Kidney epithelial cell (primary cell): Measurements from ENCODE around the gene ZNF33A. TPM values are rescaled to one million over a fixed set of nuclear protein-coding genes. Genes with fewer than 3 reads are reported as not detected.

Source experiments
- DNase-seq: peaks from one replicate; pipeline ENCODE4 v3.0.0-alpha.2; 2010; ENCODE audit warnings: low read depth
- H3K27me3 ChIP-seq: 2 replicates; pipeline ENCODE4 v1.6.0; 2011; ENCODE audit warnings: low read length; ENCODE audit not compliant: control insufficient read depth, insufficient read depth
- H3K36me3 ChIP-seq: 2 replicates; pipeline ENCODE4 v1.5.1; 2011; ENCODE audit warnings: low read length; ENCODE audit not compliant: control insufficient read depth, insufficient read depth
- H3K4me3 ChIP-seq: 2 replicates; pipeline ENCODE4 v1.5.1; 2011; ENCODE audit warnings: low read depth, mild to moderate bottlenecking, control low read depth, low read length
- CTCF ChIP-seq: IDR thresholded peaks from 2 replicates; pipeline ENCODE4 v1.5.1; 2011; ENCODE audit warnings: mild to moderate bottlenecking, moderate library complexity, low read length, control low read depth, inconsistent platforms; ENCODE audit not compliant: insufficient read depth, poor library complexity, severe bottlenecking
- total RNA-seq: library from RNA; depleted of rRNA; stranded (reverse); fragments of >200 nt; gene quantifications from 2 replicates; pipeline ENCODE4 v1.2.3, GENCODE V29; 2015

ZNF33A gene
- total RNA-seq, 1 donor from 2014 or later, result 20.8 TPM

DNA sequence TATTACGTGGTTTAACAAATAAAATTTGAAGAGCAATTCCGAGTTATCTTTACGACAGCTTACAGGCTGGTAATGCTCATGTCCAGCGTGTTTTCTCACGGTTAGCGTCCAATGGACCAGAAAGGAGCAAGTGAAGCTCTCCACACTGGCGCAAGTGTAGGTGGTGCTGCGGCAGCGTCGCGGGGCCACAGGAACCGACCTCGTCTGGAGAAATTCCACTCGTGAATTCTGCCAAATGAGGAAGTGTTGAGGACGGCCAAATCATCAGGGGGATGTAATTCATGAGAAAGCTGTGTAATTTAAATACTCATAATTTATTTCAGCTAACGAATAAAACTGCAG is 83.3 kb downstream of the ZNF33A start:
- Histone ChIP-seq H3K36me3 (peaks cover 1% of the 10 kb centered on the region), H3K4me3 (peak overlapping the region; percentile 80), H3K27me3 (no peaks in the 10 kb centered on the region)
- no peak for DNase-seq
- TF ChIP-seq CTCF, result no peak

GRCh38 chr10:38094158-38094926 is 83.9 kb downstream of the ZNF33A start, which contains the start of gene ZNF37A:
Gene ZNF37A, plus strand, starts transcription at chr10:38094337. Its CDS starts 2,281 bp downstream, at chr10:38096618.
- peak within 1 kb of the TSS; percentile 80 for H3K4me3 ChIP-seq
- H3K36me3 ChIP-seq, result peaks cover 1% of the 10 kb centered on the region
- peak; percentile 85 for DNase-seq
- no peaks in the 10 kb centered on the region for H3K27me3 ChIP-seq
- no peak for TF ChIP-seq CTCF

GRCh38 chr10:38094927-38095574 is 84.6 kb downstream of the ZNF33A start:
- DNase-seq, result no peak
- Histone ChIP-seq H3K27me3 (no peaks in the 10 kb centered on the region), H3K4me3 (peak overlapping the region; percentile 80), H3K36me3 (peaks cover 1% of the 10 kb centered on the region)
- no peak for TF ChIP-seq CTCF

DNA sequence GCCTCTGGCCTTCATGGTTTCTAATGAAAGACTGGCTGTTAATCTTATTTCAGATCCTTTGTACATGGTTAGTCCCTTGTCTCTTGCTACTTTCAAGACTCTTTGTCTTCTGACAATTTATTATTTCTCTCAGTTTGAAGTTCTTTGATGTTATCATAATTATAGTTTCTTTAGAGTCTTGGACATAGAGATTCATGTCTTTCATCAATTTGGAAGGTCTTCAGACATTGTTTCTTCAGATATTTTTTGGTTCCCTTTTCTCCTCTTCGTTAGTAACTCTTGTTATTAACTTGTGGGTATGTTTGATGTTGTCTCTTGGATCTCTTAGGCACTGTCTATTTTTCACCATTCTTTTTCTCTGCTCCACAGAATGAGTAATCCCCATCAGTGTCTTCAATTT is 92.4 kb downstream of the ZNF33A start:
- no peak for TF ChIP-seq CTCF
- no peak for DNase-seq
- no peak overlapping the region for H3K4me3 ChIP-seq

GRCh38 chr10:38103756-38104155 is 93.3 kb downstream of the ZNF33A start:
- H3K36me3 ChIP-seq, result no peaks in the 10 kb centered on the region
- H3K4me3 ChIP-seq, result no peak overlapping the region
- TF ChIP-seq CTCF, result no peak
- no peak for DNase-seq
- no peaks in the 10 kb centered on the region for H3K27me3 ChIP-seq

More for the DNA sequence above, 92.4 kb downstream of the ZNF33A start:
- Histone ChIP-seq H3K27me3 (no peaks in the 10 kb centered on the region), H3K36me3 (no peaks in the 10 kb centered on the region)

DNA sequence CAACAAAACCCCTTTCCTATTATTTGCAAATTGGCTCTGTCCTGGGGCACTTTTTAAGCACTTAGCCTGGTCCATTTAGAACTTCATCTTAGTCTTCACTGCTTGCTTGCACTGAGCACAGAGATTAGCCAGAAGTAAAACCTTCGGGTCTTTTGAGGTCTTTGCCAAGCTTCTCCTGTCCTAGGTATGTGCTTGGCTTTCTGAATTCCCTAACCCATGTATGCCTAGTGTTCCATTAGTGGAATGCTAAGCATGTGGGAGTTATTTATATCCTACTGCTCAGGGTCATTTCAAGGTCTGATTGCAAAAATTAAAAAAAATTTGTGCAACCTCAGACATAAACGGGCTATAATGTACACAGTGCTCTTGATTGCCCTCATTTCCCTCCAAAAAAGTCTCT is 101.7 kb downstream of the ZNF33A start:
- Histone ChIP-seq H3K36me3 (no peaks in the 10 kb centered on the region), H3K4me3 (no peak overlapping the region), H3K27me3 (no peaks in the 10 kb centered on the region)
- no peak for DNase-seq
- TF ChIP-seq CTCF, result no peak
